ENCODE measurements around the gene MYF6.

The MYF6 gene

GRCh38 chr12:80707830-80708258, 410 bp downstream of the MYF6 start:
- no peak for DNase-seq (ENCODE audit: low spot score)

GRCh38 chr12:80708259-80708974, 983 bp downstream of the MYF6 start:
- DNase-seq (ENCODE audit: low spot score) = no peak

GRCh38 chr12:80708975-80709328, 1.5 kb downstream of the MYF6 start:
- DNase-seq (ENCODE audit: low spot score) = no peak

- DNase-seq (ENCODE audit: low spot score) = no peak
Observed at GRCh38 chr12:80709811-80710726, 2.6 kb downstream of the MYF6 start.

- DNase-seq (ENCODE audit: low spot score) = no peak
Observed at GRCh38 chr12:80710727-80711449, 3.5 kb downstream of the MYF6 start.

GRCh38 chr12:80711866-80712265, 4.4 kb downstream of the MYF6 start:
- DNase-seq (ENCODE audit: low spot score) = no peak

- DNase-seq (ENCODE audit: low spot score) = no peak
Observed at GRCh38 chr12:80712866-80713265, 5.4 kb downstream of the MYF6 start.

GRCh38 chr12:80713419-80713818, 6.0 kb downstream of the MYF6 start:
- no peak for DNase-seq (ENCODE audit: low spot score)

- DNase-seq (ENCODE audit: low spot score) = no peak
Observed at GRCh38 chr12:80714055-80714454, 6.6 kb downstream of the MYF6 start.

- DNase-seq (ENCODE audit: low spot score) = no peak
Observed at GRCh38 chr12:80714846-80715245, 7.4 kb downstream of the MYF6 start.

GRCh38 chr12:80715713-80716249, 8.3 kb downstream of the MYF6 start:
- DNase-seq (ENCODE audit: low spot score) = no peak

GRCh38 chr12:80716696-80717469, 9.4 kb downstream of the MYF6 start, which contains the start of gene MYF5:
TSS of gene MYF5 (plus strand) at chr12:80716912. CDS start at chr12:80717064, 152 bp downstream.
- no peak for DNase-seq (ENCODE audit: low spot score)

- DNase-seq (ENCODE audit: low spot score) = no peak
Observed at GRCh38 chr12:80717856-80718255, 10.4 kb downstream of the MYF6 start.

GRCh38 chr12:80720516-80720915, 13.1 kb downstream of the MYF6 start:
- no peak for DNase-seq (ENCODE audit: low spot score)

- no peak for DNase-seq (ENCODE audit: low spot score)
Observed at GRCh38 chr12:80721326-80721725, 13.9 kb downstream of the MYF6 start.

GRCh38 chr12:80745851-80746505, 38.5 kb downstream of the MYF6 start:
- peak; percentile 27 for DNase-seq (ENCODE audit: low spot score)

- no peak for DNase-seq (ENCODE audit: low spot score)
Observed at GRCh38 chr12:80747800-80748199, 40.4 kb downstream of the MYF6 start.

- DNase-seq (ENCODE audit: low spot score) = no peak
Observed at GRCh38 chr12:80749456-80749855, 42.0 kb downstream of the MYF6 start.

GRCh38 chr12:80752464-80752863, 45.0 kb downstream of the MYF6 start:
- DNase-seq (ENCODE audit: low spot score) = no peak

GRCh38 chr12:80754274-80754673, 46.8 kb downstream of the MYF6 start:
- no peak for DNase-seq (ENCODE audit: low spot score)

- DNase-seq (ENCODE audit: low spot score) = no peak
Observed at GRCh38 chr12:80756875-80757274, 49.4 kb downstream of the MYF6 start.

Measured in D341Med (cell line).